Measurements from ENCODE around the gene STS. TPM values are rescaled to one million over a fixed set of nuclear protein-coding genes. Genes with fewer than 3 reads are reported as not detected.
A peak's percentile ranks its signal among the peaks of the same experiment; 100 is the strongest.

Gene STS
- total RNA-seq, 1 donor from 2014 or later: 3.9 TPM

GRCh38 chrX:7119950-7120877 lies 27.3 kb upstream of the STS start:
- Mint-ChIP-seq H3K27ac (ENCODE audit: unreplicated experiment) (no peak overlapping the region), H3K9me3 (ENCODE audit: unreplicated experiment) (no peaks in the 10 kb centered on the region), H3K27me3 (ENCODE audit: low read depth, unreplicated experiment) (no peaks in the 10 kb centered on the region), H3K4me3 (ENCODE audit: unreplicated experiment) (no peak overlapping the region), H3K4me1 (ENCODE audit: low read depth, unreplicated experiment) (peaks cover 9% of the 10 kb centered on the region), H3K36me3 (ENCODE audit: low read depth, unreplicated experiment) (peaks cover 7% of the 10 kb centered on the region)
- peaks cover 15% of the 10 kb centered on the region for H3K79me2 ChIP-seq (ENCODE audit: insufficient read depth, low read length)
- H3K9me3 ChIP-seq (ENCODE audit: insufficient read depth, low read depth, low read length): no peaks in the 10 kb centered on the region
- peak; percentile 10 for DNase-seq (ENCODE audit: low read depth)
- H2AFZ ChIP-seq (ENCODE audit: low read depth, low read length): no peak overlapping the region
- no peaks in the 10 kb centered on the region for H3K36me3 ChIP-seq (ENCODE audit: insufficient read depth, low read length)
- H3K27me3 ChIP-seq (ENCODE audit: insufficient read depth, low read length): no peaks in the 10 kb centered on the region
- H3K4me2 ChIP-seq (ENCODE audit: low read length): no peak overlapping the region
- TF ChIP-seq CTCF (IDR thresholded peaks at IDR 0.05; ENCODE audit: insufficient read depth, low read depth, low read length): no peak
- no peak for TF ChIP-seq EZH2 (IDR thresholded peaks at IDR 0.05; ENCODE audit: insufficient read depth, low read length)
- peaks cover 8% of the 10 kb centered on the region for H3K4me1 ChIP-seq (ENCODE audit: insufficient read depth, low read length)
- peak; percentile 91 for FAIRE-seq
- no peak overlapping the region for H3K4me3 ChIP-seq (ENCODE audit: insufficient read depth, low read depth, low read length)
- no peak overlapping the region for H3K9ac ChIP-seq (ENCODE audit: low read length)
- H4K20me1 ChIP-seq (ENCODE audit: insufficient read depth, low read length): peaks cover 36% of the 10 kb centered on the region
- no peak overlapping the region for H3K27ac ChIP-seq (ENCODE audit: low read depth, low read length)

GRCh38 chrX:7120878-7121219 lies 26.7 kb upstream of the STS start:
- Histone ChIP-seq H2AFZ (ENCODE audit: low read depth, low read length) (no peak overlapping the region), H3K4me3 (ENCODE audit: insufficient read depth, low read depth, low read length) (no peak overlapping the region), H3K9ac (ENCODE audit: low read length) (no peak overlapping the region), H3K27me3 (ENCODE audit: insufficient read depth, low read length) (no peaks in the 10 kb centered on the region), H3K27ac (ENCODE audit: low read depth, low read length) (no peak overlapping the region), H4K20me1 (ENCODE audit: insufficient read depth, low read length) (peaks cover 30% of the 10 kb centered on the region), H3K4me1 (ENCODE audit: insufficient read depth, low read length) (peaks cover 8% of the 10 kb centered on the region), H3K4me2 (ENCODE audit: low read length) (no peak overlapping the region), H3K79me2 (ENCODE audit: insufficient read depth, low read length) (peaks cover 15% of the 10 kb centered on the region), H3K36me3 (ENCODE audit: insufficient read depth, low read length) (no peaks in the 10 kb centered on the region), H3K9me3 (ENCODE audit: insufficient read depth, low read depth, low read length) (no peaks in the 10 kb centered on the region)
- no peaks in the 10 kb centered on the region for H3K9me3 Mint-ChIP-seq (ENCODE audit: unreplicated experiment)
- no peak for FAIRE-seq
- no peak for DNase-seq (ENCODE audit: low read depth)
- peaks cover 3% of the 10 kb centered on the region for H3K36me3 Mint-ChIP-seq (ENCODE audit: low read depth, unreplicated experiment)
- no peaks in the 10 kb centered on the region for H3K27me3 Mint-ChIP-seq (ENCODE audit: low read depth, unreplicated experiment)
- no peak overlapping the region for H3K4me3 Mint-ChIP-seq (ENCODE audit: unreplicated experiment)
- H3K27ac Mint-ChIP-seq (ENCODE audit: unreplicated experiment): no peak overlapping the region
- no peak for TF ChIP-seq EZH2 (IDR thresholded peaks at IDR 0.05; ENCODE audit: insufficient read depth, low read length)
- TF ChIP-seq CTCF (IDR thresholded peaks at IDR 0.05; ENCODE audit: insufficient read depth, low read depth, low read length): no peak
- H3K4me1 Mint-ChIP-seq (ENCODE audit: low read depth, unreplicated experiment): peaks cover 9% of the 10 kb centered on the region

GRCh38 chrX:7127056-7127455 lies 20.5 kb upstream of the STS start:
- peaks cover 7% of the 10 kb centered on the region for H3K79me2 ChIP-seq (ENCODE audit: insufficient read depth, low read length)
- FAIRE-seq: peak; percentile 55

More at GRCh38 chrX:7127056-7127455, 20.5 kb upstream of the STS start:
- Mint-ChIP-seq H3K4me1 (ENCODE audit: low read depth, unreplicated experiment) (peaks cover 3% of the 10 kb centered on the region), H3K27ac (ENCODE audit: unreplicated experiment) (no peak overlapping the region), H3K27me3 (ENCODE audit: low read depth, unreplicated experiment) (no peaks in the 10 kb centered on the region), H3K9me3 (ENCODE audit: unreplicated experiment) (peaks cover 2% of the 10 kb centered on the region), H3K36me3 (ENCODE audit: low read depth, unreplicated experiment) (peaks cover 3% of the 10 kb centered on the region), H3K4me3 (ENCODE audit: unreplicated experiment) (no peak overlapping the region)
- Histone ChIP-seq H3K9ac (ENCODE audit: low read length) (no peak overlapping the region), H3K27me3 (ENCODE audit: insufficient read depth, low read length) (no peaks in the 10 kb centered on the region), H2AFZ (ENCODE audit: low read depth, low read length) (no peak overlapping the region), H3K27ac (ENCODE audit: low read depth, low read length) (no peak overlapping the region), H3K9me3 (ENCODE audit: insufficient read depth, low read depth, low read length) (no peaks in the 10 kb centered on the region), H4K20me1 (ENCODE audit: insufficient read depth, low read length) (peaks cover 6% of the 10 kb centered on the region), H3K4me1 (ENCODE audit: insufficient read depth, low read length) (no peaks in the 10 kb centered on the region), H3K36me3 (ENCODE audit: insufficient read depth, low read length) (no peaks in the 10 kb centered on the region), H3K4me2 (ENCODE audit: low read length) (no peak overlapping the region), H3K4me3 (ENCODE audit: insufficient read depth, low read depth, low read length) (no peak overlapping the region)
- DNase-seq (ENCODE audit: low read depth): peak; percentile 16
- TF ChIP-seq EZH2 (IDR thresholded peaks at IDR 0.05; ENCODE audit: insufficient read depth, low read length): no peak
- no peak for TF ChIP-seq CTCF (IDR thresholded peaks at IDR 0.05; ENCODE audit: insufficient read depth, low read depth, low read length)

Measured in astrocyte (in vitro differentiated cells and primary cell).